Spinal cord (tissue), 10 donors: ENCODE measurements around the gene ZNF366. TPM values are rescaled to one million over a fixed set of nuclear protein-coding genes. Genes with fewer than 3 reads are reported as not detected.

Experiments used
- DNase-seq, 6 donors: peaks; one replicate each; pipeline versions ENCODE4 v3.0.0 to v3.0.0-alpha.2; 2013 to 2015; ENCODE audit warnings: low spot score in 6 of 6, low read depth in 4 of 6
- H3K27ac ChIP-seq: one replicate; pipeline ENCODE4 v1.5.1; 2013; ENCODE audit warnings: low read depth, low read length, control low read depth
- H3K27me3 ChIP-seq: one replicate; pipeline ENCODE4 v1.6.1; 2013; ENCODE audit warnings: low read length; ENCODE audit not compliant: control insufficient read depth, insufficient read depth
- H3K36me3 ChIP-seq: one replicate; pipeline ENCODE4 v1.6.1; 2013; ENCODE audit warnings: low read length; ENCODE audit not compliant: control insufficient read depth, insufficient read depth
- H3K4me1 ChIP-seq: one replicate; pipeline ENCODE4 v1.6.1; 2013; ENCODE audit warnings: low read length; ENCODE audit not compliant: control insufficient read depth, insufficient read depth
- H3K4me3 ChIP-seq: one replicate; pipeline ENCODE4 v1.5.1; 2013; ENCODE audit warnings: low read depth, low read length, control low read depth
- H3K9me3 ChIP-seq: one replicate; pipeline ENCODE4 v1.6.1; 2013; ENCODE audit warnings: low read length; ENCODE audit not compliant: control insufficient read depth, insufficient read depth
- WGBS: methylation state at CpG from one replicate; pipeline ENCODE4 v1.1.5; 2013; ENCODE audit warnings: missing lambda C conversion rate; ENCODE audit not compliant: insufficient coverage; 5-methylcytosine and 5-hydroxymethylcytosine counted together
- polyA plus RNA-seq, 2 donors: library from polyadenylated mRNA; unstranded; fragments of 120-200 nt; gene quantifications; one replicate each; pipeline ENCODE4 v1.2.1, GENCODE V29; 2013; ENCODE audit not compliant: insufficient read length in 2 of 2
- total RNA-seq, 2 donors: library from RNA; depleted of rRNA in 1 of 2; stranded (reverse); fragments of 120-200 nt in 1 of 2; fragments of >200 nt in 1 of 2; gene quantifications; one replicate each; pipeline versions ENCODE4 v1.2.3 to v1.2.4, GENCODE V29; 2013 to 2014
- donor health status: healthy.

ZNF366 gene
- total and polyA plus RNA-seq, 4 donors = 1.7 to 4.3 (median 3.4) TPM

- DNase-seq = peak in 2 of 6 donors; percentile 23 to 59
- no peaks in the 10 kb centered on the region for H3K9me3 ChIP-seq
- 26% methylated on average over 4 of the region's 6 CpGs for WGBS
- no peaks in the 10 kb centered on the region for H3K36me3 ChIP-seq
- H3K27ac ChIP-seq = no peak overlapping the region
- H3K4me1 ChIP-seq = no peaks in the 10 kb centered on the region
- no peaks in the 10 kb centered on the region for H3K27me3 ChIP-seq
- no peak overlapping the region for H3K4me3 ChIP-seq
These were observed 79.4 kb downstream of the ZNF366 start for GRCh38 chr5:72427488-72428437.

DNA sequence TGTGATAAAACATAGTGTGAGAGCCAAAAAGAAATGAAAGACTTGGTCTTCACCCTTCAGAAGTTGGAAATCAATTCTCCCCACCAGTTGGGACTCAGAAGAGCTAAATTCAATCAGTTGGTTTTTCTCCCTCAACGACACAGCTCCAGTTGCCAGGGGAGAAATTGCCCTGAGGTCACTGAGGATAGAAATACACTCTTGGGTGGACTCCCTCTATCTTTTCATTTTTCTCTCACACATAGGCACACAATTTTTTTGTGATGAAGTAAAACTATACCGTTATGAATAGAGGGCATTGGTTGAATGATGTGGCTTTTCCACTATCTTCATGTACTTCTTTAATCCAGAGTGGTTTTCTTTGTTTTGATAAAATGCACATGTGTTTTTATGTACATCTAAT lies 80.2 kb downstream of the ZNF366 start:
- H3K9me3 ChIP-seq = no peaks in the 10 kb centered on the region
- WGBS = no CpG with 5 or more reads among the region's 2 CpGs
- H3K36me3 ChIP-seq = no peaks in the 10 kb centered on the region
- no peak for DNase-seq
- no peak overlapping the region for H3K4me3 ChIP-seq
- H3K27me3 ChIP-seq = no peaks in the 10 kb centered on the region
- H3K4me1 ChIP-seq = no peaks in the 10 kb centered on the region
- no peak overlapping the region for H3K27ac ChIP-seq

DNA sequence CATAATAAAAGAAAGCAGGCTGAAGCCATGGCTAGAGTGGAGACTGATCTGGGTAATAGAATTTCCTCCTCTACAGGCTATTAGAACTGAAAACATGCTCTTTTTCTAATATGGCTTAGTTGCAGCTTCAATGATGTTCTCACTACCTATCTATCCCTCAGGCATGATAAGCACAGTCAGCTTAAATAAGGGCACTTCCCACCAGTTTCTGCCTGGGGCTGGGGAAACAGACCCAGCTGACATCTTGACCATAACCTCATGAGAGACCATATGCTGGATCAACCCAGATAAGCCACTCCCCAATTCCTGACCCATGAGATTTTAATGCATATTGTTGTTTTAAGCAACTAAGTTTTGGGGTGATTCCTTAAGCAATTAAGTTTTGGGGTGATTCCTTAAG lies 81.2 kb downstream of the ZNF366 start:
- Histone ChIP-seq H3K36me3 (no peaks in the 10 kb centered on the region), H3K27me3 (no peaks in the 10 kb centered on the region), H3K4me1 (no peaks in the 10 kb centered on the region), H3K9me3 (no peaks in the 10 kb centered on the region), H3K27ac (no peak overlapping the region), H3K4me3 (no peak overlapping the region)
- no peak for DNase-seq

GRCh38 chr5:72418271-72418670 lies 88.9 kb downstream of the ZNF366 start:
- no peak overlapping the region for H3K4me3 ChIP-seq
- H3K27ac ChIP-seq = no peak overlapping the region
- no peaks in the 10 kb centered on the region for H3K4me1 ChIP-seq
- no peaks in the 10 kb centered on the region for H3K27me3 ChIP-seq
- WGBS = 67% methylated on average over 3 of the region's 9 CpGs
- no peaks in the 10 kb centered on the region for H3K9me3 ChIP-seq
- peaks cover 2% of the 10 kb centered on the region for H3K36me3 ChIP-seq
- DNase-seq = no peak

GRCh38 chr5:72417333-72418062 lies 89.7 kb downstream of the ZNF366 start:
- Histone ChIP-seq H3K4me3 (no peak overlapping the region), H3K4me1 (no peaks in the 10 kb centered on the region), H3K9me3 (no peaks in the 10 kb centered on the region), H3K27me3 (no peaks in the 10 kb centered on the region), H3K36me3 (peaks cover 2% of the 10 kb centered on the region), H3K27ac (no peak overlapping the region)
- 87% methylated on average over 45 of the region's 48 CpGs for WGBS
- DNase-seq = no peak

- Histone ChIP-seq H3K4me3 (no peak overlapping the region), H3K4me1 (no peaks in the 10 kb centered on the region), H3K36me3 (peaks cover 2% of the 10 kb centered on the region), H3K9me3 (no peaks in the 10 kb centered on the region), H3K27ac (no peak overlapping the region), H3K27me3 (no peaks in the 10 kb centered on the region)
- no CpG with 5 or more reads among the region's 5 CpGs for WGBS
- no peak for DNase-seq
These were observed 91.4 kb downstream of the ZNF366 start for GRCh38 chr5:72415616-72416325.

DNA sequence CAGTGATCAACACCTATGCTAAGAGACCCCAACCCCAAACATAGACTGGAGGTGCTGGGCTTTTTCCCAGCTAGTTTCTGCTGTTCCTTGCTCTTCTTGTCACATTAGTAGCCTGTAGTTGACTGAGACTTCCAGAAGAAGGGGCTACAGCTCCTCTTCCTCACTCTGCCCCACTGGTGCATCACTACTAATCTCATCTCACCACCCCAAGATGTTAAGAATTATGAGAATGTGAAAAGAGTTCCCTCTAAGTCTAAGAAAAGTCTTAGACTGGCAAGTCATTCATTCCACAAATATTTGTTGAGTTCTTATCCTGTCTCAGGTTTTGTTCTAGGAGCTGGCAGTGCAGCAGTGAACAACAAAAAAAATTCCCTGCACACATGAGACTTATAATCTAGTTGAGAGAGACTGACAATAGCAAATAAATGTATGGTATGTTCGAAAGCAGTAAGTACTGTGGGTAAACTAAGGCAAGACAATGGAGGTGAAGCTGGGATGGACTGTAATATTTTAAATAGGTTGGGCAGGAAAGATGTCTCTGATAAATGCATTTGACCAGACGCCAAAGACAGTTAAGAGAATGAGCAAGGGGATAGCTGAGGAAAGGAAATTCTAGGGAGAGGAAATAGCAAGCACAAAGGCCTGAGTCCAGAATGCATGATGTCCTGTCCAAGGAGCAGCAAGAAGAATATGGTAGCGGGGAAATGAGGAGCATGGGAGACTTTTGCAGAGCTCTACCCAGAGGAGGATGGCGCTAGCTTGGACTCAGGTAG lies 94.7 kb downstream of the ZNF366 start:
- no peak for DNase-seq
- no peak overlapping the region for H3K27ac ChIP-seq
- no peaks in the 10 kb centered on the region for H3K27me3 ChIP-seq
- H3K4me3 ChIP-seq = no peak overlapping the region
- no peaks in the 10 kb centered on the region for H3K9me3 ChIP-seq
- H3K36me3 ChIP-seq = no peaks in the 10 kb centered on the region
- 70% methylated on average over 4 of the region's 4 CpGs for WGBS
- H3K4me1 ChIP-seq = no peaks in the 10 kb centered on the region

DNA sequence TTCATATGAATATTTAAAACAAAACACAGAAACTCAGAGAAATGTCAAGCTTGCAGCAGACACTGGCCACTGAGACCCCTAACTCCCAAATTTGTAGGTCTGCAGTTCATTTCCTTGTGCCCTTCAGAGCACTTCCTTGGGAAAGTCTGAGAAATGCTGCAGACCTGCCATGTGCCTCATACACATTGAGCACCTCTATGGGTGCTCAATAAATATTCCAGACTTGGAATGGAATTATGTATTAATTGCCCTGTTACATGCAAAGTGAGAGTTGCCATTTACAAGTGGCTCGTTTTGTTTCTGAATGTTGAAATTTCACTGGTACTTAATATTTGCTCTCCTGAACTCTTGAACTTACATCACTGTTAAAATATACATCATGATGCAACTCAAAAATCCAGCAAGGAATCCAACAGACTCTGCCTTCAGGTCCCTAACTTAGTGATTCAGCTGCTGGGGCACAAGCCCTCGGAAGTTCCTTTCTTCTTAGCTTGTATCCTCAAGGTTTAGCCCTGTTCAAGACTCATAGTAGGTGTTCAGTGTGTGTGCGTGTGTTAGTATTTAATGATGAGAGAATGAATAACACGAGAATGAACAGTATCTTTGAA lies 96.4 kb downstream of the ZNF366 start:
- no peaks in the 10 kb centered on the region for H3K27me3 ChIP-seq
- H3K27ac ChIP-seq = no peak overlapping the region
- WGBS = no CpG with 5 or more reads among the region's 4 CpGs
- no peak overlapping the region for H3K4me3 ChIP-seq
- no peaks in the 10 kb centered on the region for H3K9me3 ChIP-seq
- no peaks in the 10 kb centered on the region for H3K4me1 ChIP-seq
- DNase-seq = no peak
- no peaks in the 10 kb centered on the region for H3K36me3 ChIP-seq

GRCh38 chr5:72408603-72409002 lies 98.6 kb downstream of the ZNF366 start:
- Histone ChIP-seq H3K4me1 (no peaks in the 10 kb centered on the region), H3K9me3 (no peaks in the 10 kb centered on the region), H3K4me3 (no peak overlapping the region), H3K27ac (no peak overlapping the region), H3K27me3 (no peaks in the 10 kb centered on the region), H3K36me3 (no peaks in the 10 kb centered on the region)
- no peak for DNase-seq
- WGBS = 60% methylated on average over 2 of the region's 4 CpGs
